Measurements from ENCODE around the gene SCYGR3.
"Not testable (repeated sequence)": the region's sequence is repeated elsewhere in the genome, so short reads cannot be mapped to it uniquely, and the experiment has no call there.

Gene SCYGR3

GRCh38 chr2:227606476-227606875, 8.2 kb downstream of the SCYGR3 start:
- H3K27me3 ChIP-seq (ENCODE audit: low read length): no peaks in the 10 kb centered on the region
- no peak overlapping the region for H2AFZ ChIP-seq (ENCODE audit: low read depth, low read length, severe bottlenecking)
- H3K36me3 ChIP-seq (ENCODE audit: low read length): no peaks in the 10 kb centered on the region
- no peaks in the 10 kb centered on the region for H3F3A ChIP-seq (ENCODE audit: insufficient read depth)
- H3K4me3 ChIP-seq (ENCODE audit: insufficient read depth, low read length, poor library complexity, severe bottlenecking): no peak overlapping the region
- H3K9me2 ChIP-seq (replicated peaks; ENCODE audit: insufficient read depth, low read length): no peaks in the 10 kb centered on the region
- no peak overlapping the region for H3K27ac ChIP-seq (ENCODE audit: low read depth, low read length)
- H3K9ac ChIP-seq (ENCODE audit: low read length): no peak overlapping the region
- H3K9me3 ChIP-seq (ENCODE audit: insufficient read depth, low read length): no peaks in the 10 kb centered on the region
- no peaks in the 10 kb centered on the region for H4K20me1 ChIP-seq (ENCODE audit: low read depth, low read length)
- TF ChIP-seq EZH2phosphoT487 (conservative IDR thresholded peaks at IDR 0.05; ENCODE audit: low read length): no peak
- TF ChIP-seq CTCF (IDR thresholded peaks at IDR 0.05; ENCODE audit: insufficient read depth, low read length, poor library complexity, severe bottlenecking): no peak
- no peak overlapping the region for H3K4me2 ChIP-seq (ENCODE audit: low read depth, low read length, poor library complexity, severe bottlenecking)
- H3K79me2 ChIP-seq (ENCODE audit: insufficient read depth, low read length): no peaks in the 10 kb centered on the region

GRCh38 chr2:227602358-227602757, 12.3 kb downstream of the SCYGR3 start:
- Histone ChIP-seq H3K9ac (ENCODE audit: low read length) (no peak overlapping the region), H3K4me2 (ENCODE audit: low read depth, low read length, poor library complexity, severe bottlenecking) (no peak overlapping the region), H3K27me3 (ENCODE audit: low read length) (no peaks in the 10 kb centered on the region), H4K20me1 (ENCODE audit: low read depth, low read length) (no peaks in the 10 kb centered on the region), H3K27ac (ENCODE audit: low read depth, low read length) (no peak overlapping the region), H2AFZ (ENCODE audit: low read depth, low read length, severe bottlenecking) (no peak overlapping the region), H3K4me3 (ENCODE audit: insufficient read depth, low read length, poor library complexity, severe bottlenecking) (no peak overlapping the region), H3K36me3 (ENCODE audit: low read length) (no peaks in the 10 kb centered on the region), H3F3A (ENCODE audit: insufficient read depth) (no peaks in the 10 kb centered on the region), H3K9me2 (replicated peaks; ENCODE audit: insufficient read depth, low read length) (no peaks in the 10 kb centered on the region), H3K9me3 (ENCODE audit: insufficient read depth, low read length) (no peaks in the 10 kb centered on the region), H3K79me2 (ENCODE audit: insufficient read depth, low read length) (no peaks in the 10 kb centered on the region)
- no peak for TF ChIP-seq CTCF (IDR thresholded peaks at IDR 0.05; ENCODE audit: insufficient read depth, low read length, poor library complexity, severe bottlenecking)
- TF ChIP-seq EZH2phosphoT487 (conservative IDR thresholded peaks at IDR 0.05; ENCODE audit: low read length): no peak

GRCh38 chr2:227598835-227599503, 15.7 kb downstream of the SCYGR3 start, which contains the start of gene SCYGR2:
Gene SCYGR2, plus strand, starts transcription at chr2:227598893. Its CDS starts 0 bp downstream, at chr2:227598893.
- not testable (repeated sequence) for H2AFZ ChIP-seq (ENCODE audit: low read depth, low read length, severe bottlenecking); H3K4me3 ChIP-seq (ENCODE audit: insufficient read depth, low read length, poor library complexity, severe bottlenecking); H3F3A ChIP-seq (ENCODE audit: insufficient read depth); H3K36me3 ChIP-seq (ENCODE audit: low read length); H3K9ac ChIP-seq (ENCODE audit: low read length); H3K27me3 ChIP-seq (ENCODE audit: low read length); H3K79me2 ChIP-seq (ENCODE audit: insufficient read depth, low read length); H3K4me2 ChIP-seq (ENCODE audit: low read depth, low read length, poor library complexity, severe bottlenecking); H3K9me2 ChIP-seq (replicated peaks; ENCODE audit: insufficient read depth, low read length); H3K9me3 ChIP-seq (ENCODE audit: insufficient read depth, low read length); H4K20me1 ChIP-seq (ENCODE audit: low read depth, low read length); H3K27ac ChIP-seq (ENCODE audit: low read depth, low read length)

- Histone ChIP-seq H2AFZ (ENCODE audit: low read depth, low read length, severe bottlenecking) (no peak overlapping the region), H3K36me3 (ENCODE audit: low read length) (no peaks in the 10 kb centered on the region), H3K9me2 (replicated peaks; ENCODE audit: insufficient read depth, low read length) (no peaks in the 10 kb centered on the region), H3K27ac (ENCODE audit: low read depth, low read length) (no peak overlapping the region), H3K9ac (ENCODE audit: low read length) (no peak overlapping the region), H3K9me3 (ENCODE audit: insufficient read depth, low read length) (no peaks in the 10 kb centered on the region), H3K79me2 (ENCODE audit: insufficient read depth, low read length) (no peaks in the 10 kb centered on the region), H3K4me2 (ENCODE audit: low read depth, low read length, poor library complexity, severe bottlenecking) (no peak overlapping the region), H3K27me3 (ENCODE audit: low read length) (no peaks in the 10 kb centered on the region), H3K4me3 (ENCODE audit: insufficient read depth, low read length, poor library complexity, severe bottlenecking) (no peak overlapping the region), H3F3A (ENCODE audit: insufficient read depth) (no peaks in the 10 kb centered on the region), H4K20me1 (ENCODE audit: low read depth, low read length) (no peaks in the 10 kb centered on the region)
- TF ChIP-seq CTCF (IDR thresholded peaks at IDR 0.05; ENCODE audit: insufficient read depth, low read length, poor library complexity, severe bottlenecking) (no peak), EZH2phosphoT487 (conservative IDR thresholded peaks at IDR 0.05; ENCODE audit: low read length) (no peak)
These were observed 16.6 kb downstream of the SCYGR3 start for GRCh38 chr2:227597998-227598397.

Data from SU-DHL-6 (cell line).